IMR-90 (cell line): ENCODE data around the gene KCNQ1. TPM values are rescaled to one million over a fixed set of nuclear protein-coding genes. Genes with fewer than 3 reads are reported as not detected.

ENCODE experiments used
- ATAC-seq: fragments of 200-7000 bp; cut with Tn5 transposase; 2 replicates; pipeline ENCODE4 v1.9.1; 2020; ENCODE audit warnings: low read depth, mild to moderate bottlenecking, moderate library complexity
- BruUV-seq: library from RNA; stranded (reverse); fragments of 400-500 nt; replicated peaks from 2 replicates; lab custom pipeline; 2021; lab: Mats Ljungman, UMichigan
- CTCF ChIA-PET: fragments of 300-600 bp; formaldehyde crosslinking; extraction: SDS; loops from one replicate; lab custom pipeline; 2021; ENCODE audit warnings: antibody characterized with exemption; lab: Yijun Ruan, JAX
- POLR2A ChIA-PET: fragments of 300-600 bp; sonication (Branson Sonifier 250); formaldehyde crosslinking; loops from one replicate; lab custom pipeline; 2022; ENCODE audit warnings: antibody characterized with exemption; ENCODE audit not compliant: unreplicated experiment; lab: Charles Lee
- DNase-seq: peaks from one replicate; pipeline ENCODE4 v3.0.0; 2013
- H2AFZ ChIP-seq: replicated peaks from 2 replicates; pipeline ENCODE3; 2013; ENCODE audit warnings: low read length, mild to moderate bottlenecking; ENCODE audit not compliant: poor library complexity
- H2AK5ac ChIP-seq: 2 replicates; pipeline ENCODE4 v1.6.1; 2013; ENCODE audit warnings: low read depth, low read length, inconsistent platforms
- H2AK9ac ChIP-seq: replicated peaks from 2 replicates; pipeline ENCODE3; 2013; ENCODE audit warnings: mild to moderate bottlenecking, low read depth, low read length, moderate library complexity; ENCODE audit not compliant: poor library complexity
- H2BK120ac ChIP-seq: 2 replicates; pipeline ENCODE4 v1.6.1; 2013; ENCODE audit warnings: low read depth, low read length, inconsistent platforms
- H2BK15ac ChIP-seq: 3 replicates; pipeline ENCODE4 v1.6.1; 2013; ENCODE audit warnings: low read depth, low read length, inconsistent platforms
- H2BK20ac ChIP-seq: 2 replicates; pipeline ENCODE4 v1.6.1; 2013; ENCODE audit warnings: low read depth, mild to moderate bottlenecking, inconsistent platforms, low read length, moderate library complexity
- H2BK5ac ChIP-seq: 2 replicates; pipeline ENCODE4 v1.6.1; 2013; ENCODE audit warnings: mild to moderate bottlenecking, low read depth, low read length, inconsistent platforms; ENCODE audit not compliant: poor library complexity, severe bottlenecking
- H3K14ac ChIP-seq: replicated peaks from 2 replicates; pipeline ENCODE4 v1.6.1; 2013; ENCODE audit warnings: low read depth, low read length, inconsistent platforms
- H3K18ac ChIP-seq: 2 replicates; pipeline ENCODE4 v1.6.1; 2013; ENCODE audit warnings: low read depth, low read length, control low read depth
- H3K23ac ChIP-seq: 2 replicates; pipeline ENCODE4 v1.6.1; 2013; ENCODE audit warnings: low read depth, low read length, inconsistent platforms
- H3K27ac ChIP-seq: 2 replicates; pipeline ENCODE4 v1.5.1; 2013; ENCODE audit warnings: mild to moderate bottlenecking, control low read depth, low read length; ENCODE audit not compliant: insufficient read depth
- H3K27me3 ChIP-seq: 2 replicates; pipeline ENCODE4 v1.6.1; 2013; ENCODE audit warnings: low read length; ENCODE audit not compliant: control insufficient read depth, insufficient read depth
- H3K36me3 ChIP-seq: 2 replicates; pipeline ENCODE4 v1.6.1; 2013; ENCODE audit warnings: low read length, mixed read lengths; ENCODE audit not compliant: control insufficient read depth, insufficient read depth
- H3K4ac ChIP-seq: 2 replicates; pipeline ENCODE4 v1.6.1; 2013; ENCODE audit warnings: low read depth, low read length, inconsistent platforms
- H3K4me1 ChIP-seq: 2 replicates; pipeline ENCODE4 v1.6.1; 2013; ENCODE audit warnings: low read length, mixed read lengths; ENCODE audit not compliant: control insufficient read depth, insufficient read depth
- H3K4me2 ChIP-seq: 2 replicates; pipeline ENCODE4 v1.6.1; 2013; ENCODE audit warnings: low read depth, mild to moderate bottlenecking, control low read depth, low read length, moderate library complexity
- H3K4me3 ChIP-seq: 2 replicates; pipeline ENCODE4 v1.5.1; 2013; ENCODE audit warnings: low read depth, mild to moderate bottlenecking, control low read depth, low read length, moderate library complexity; ENCODE audit not compliant: insufficient read depth
- H3K56ac ChIP-seq: 2 replicates; pipeline ENCODE4 v1.6.1; 2013; ENCODE audit warnings: low read length, inconsistent platforms; ENCODE audit not compliant: insufficient read depth; ENCODE audit errors: extremely low read depth
- H3K79me1 ChIP-seq, 2 experiments: 2 replicates each; pipeline ENCODE4 v1.6.1; 2013; ENCODE audit warnings: low read length in 2 of 2, inconsistent platforms in 1 of 2, low read depth in 1 of 2
- H3K9ac ChIP-seq: 2 replicates; pipeline ENCODE4 v1.6.1; 2013; ENCODE audit warnings: low read depth, low read length, control low read depth
- H3K9me1 ChIP-seq: 2 replicates; pipeline ENCODE4 v1.6.1; 2013; ENCODE audit warnings: low read length, inconsistent platforms; ENCODE audit not compliant: insufficient read depth
- H3K9me3 ChIP-seq: 2 replicates; pipeline ENCODE4 v1.6.1; 2013; ENCODE audit warnings: low read length; ENCODE audit not compliant: control insufficient read depth, insufficient read depth
- H4K20me1 ChIP-seq: 2 replicates; pipeline ENCODE4 v1.6.1; 2013; ENCODE audit warnings: low read length, inconsistent platforms; ENCODE audit not compliant: insufficient read depth
- H4K5ac ChIP-seq: 2 replicates; pipeline ENCODE4 v1.6.1; 2013; ENCODE audit warnings: mild to moderate bottlenecking, low read depth, low read length, control low read depth
- H4K8ac ChIP-seq, 2 experiments: 2 replicates each; pipeline ENCODE4 v1.6.1; 2013; ENCODE audit warnings: low read depth in 2 of 2, low read length in 2 of 2, control low read depth in 1 of 2, inconsistent platforms in 1 of 2
- H4K91ac ChIP-seq: 2 replicates; pipeline ENCODE4 v1.6.1; 2013; ENCODE audit warnings: low read depth, low read length, inconsistent platforms; ENCODE audit not compliant: insufficient read depth
- CEBPB ChIP-seq: IDR thresholded peaks from 2 replicates; pipeline ENCODE4 v1.6.1; 2012; ENCODE audit warnings: low read depth, low read length, improper control_type of control experiment
- MXI1 ChIP-seq: IDR thresholded peaks from 2 replicates; pipeline ENCODE4 v1.6.1; 2012; ENCODE audit warnings: low read depth, mild to moderate bottlenecking, low read length, moderate library complexity, borderline replicate concordance
- NFE2L2 ChIP-seq: fragments of 150-350 bp; IDR thresholded peaks from 2 replicates; pipeline ENCODE4 v1.6.1; 2016; ENCODE audit warnings: low read depth, mild to moderate bottlenecking, low read length
- POLR2A ChIP-seq: IDR thresholded peaks from 2 replicates; pipeline ENCODE4 v1.6.1; 2012; ENCODE audit warnings: mild to moderate bottlenecking, low read depth, low read length
- SMC3 ChIP-seq: fragments of 150-350 bp; IDR thresholded peaks from 2 replicates; pipeline ENCODE4 v1.6.1; 2016; ENCODE audit warnings: low read depth, mild to moderate bottlenecking, antibody characterized with exemption, low read length, moderate library complexity
- WGBS, 2 experiments: methylation state at CpG; one replicate each; pipeline versions ENCODE4 v1.1.5 to v1.1.7; 2013; ENCODE audit warnings: missing lambda C conversion rate in 2 of 2; ENCODE audit not compliant: insufficient read length in 1 of 2; ENCODE audit errors: extremely low coverage in 2 of 2; 5-methylcytosine and 5-hydroxymethylcytosine counted together
- dilution Hi-C: fragments of 300-500 bp; cut with HindIII; formaldehyde crosslinking; loops from one replicate; pipeline ENCODE4 v1.14.3; 2018; ENCODE audit warnings: low sequenced_read_pairs; ENCODE audit not compliant: unreplicated experiment
- in situ Hi-C: fragments of 300-500 bp; cut with MboI; formaldehyde crosslinking; loops from 3 replicates; pipeline ENCODE4 v1.14.3; 2019; ENCODE audit warnings: low sequenced_read_pairs, inconsistent platforms, mixed read lengths
- intact Hi-C: fragments of 100-400 bp; cut with micrococcal nuclease; formaldehyde crosslinking; loops from 2 replicates; pipeline ENCODE4 v1.10.0; 2022
- polyA plus RNA-seq, 3 experiments: library from polyadenylated mRNA; depleted of rRNA; stranded (reverse); fragments of >200 nt; gene quantifications; 2 replicates each; pipeline ENCODE4 v1.2.3, GENCODE V29; 2012; ENCODE audit warnings: low replicate concordance in 1 of 3
- total RNA-seq: library from RNA; depleted of rRNA; stranded (reverse); fragments of >200 nt; gene quantifications from 2 replicates; pipeline ENCODE4 v1.2.3, GENCODE V29; 2012

KCNQ1 gene
- total and polyA plus RNA-seq, 2 of the 4 experiments (the other 2 are of a cell fraction): 0.07 TPM; not detected in 1

GRCh38 chr11:2862395-2863275, 417.8 kb downstream of the KCNQ1 start:
- Histone ChIP-seq H4K8ac (no peak overlapping the region), H2AFZ (no peak overlapping the region), H2BK5ac (no peak overlapping the region), H4K91ac (no peak overlapping the region), H3K56ac (no peak overlapping the region), H3K23ac (no peak overlapping the region), H3K27me3 (peaks cover 67% of the 10 kb centered on the region), H3K4me3 (no peak overlapping the region), H3K79me1 (no peaks in the 10 kb centered on the region), H4K20me1 (no peaks in the 10 kb centered on the region), H3K9me1 (no peaks in the 10 kb centered on the region), H3K27ac (no peak overlapping the region), H3K4me2 (no peak overlapping the region), H3K14ac (no peak overlapping the region), H2BK15ac (no peak overlapping the region), H3K18ac (no peak overlapping the region), H3K9me3 (peaks cover 8% of the 10 kb centered on the region), H2BK120ac (no peak overlapping the region), H3K36me3 (no peaks in the 10 kb centered on the region), H4K5ac (no peak overlapping the region), H2AK9ac (peak overlapping the region; percentile 37), H2AK5ac (no peak overlapping the region), H3K9ac (no peak overlapping the region), H3K4me1 (peaks cover 3% of the 10 kb centered on the region; the same call in 1 of the 2 replicates), H2BK20ac (no peak overlapping the region), H3K4ac (no peak overlapping the region)
- ATAC-seq (peak; percentile 48), DNase-seq (no peak)
- ChIA-PET CTCF (no interaction called here), POLR2A (no interaction called here)
- no TSS peak for BruUV-seq
- TF ChIP-seq NFE2L2 (no peak), MXI1 (no peak), CEBPB (no peak), POLR2A (no peak), SMC3 (no peak)
- 27% methylated on average over 47 of the region's 96 CpGs; no CpG with 5 or more reads in 1 of the 2 experiments for WGBS, 2 experiments
- in situ Hi-C loops: no loop called here
- dilution Hi-C loops: no loop called here
- intact Hi-C loops: no loop called here
